Caki2 (cell line): Measurements from ENCODE around the gene NEURL4. TPM values are rescaled to one million over a fixed set of nuclear protein-coding genes. Genes with fewer than 3 reads are reported as not detected.
"Not testable (repeated sequence)": the region's sequence is repeated elsewhere in the genome, so short reads cannot be mapped to it uniquely, and the experiment has no call there.

Source experiments
- DNase-seq: peaks from one replicate; pipeline ENCODE4 v3.0.0-alpha.2; 2015; ENCODE audit warnings: low read depth
- in situ Hi-C: cut with HindIII; loops from 2 replicates; pipeline ENCODE4 v1.10.0; 2016; ENCODE audit warnings: low sequenced_read_pairs, low pct_unique_long_range_greater_than_20kb, mixed read lengths
- total RNA-seq: library from RNA; depleted of rRNA; stranded (reverse); fragments of >200 nt; shearing (Covaris generic); gene quantifications from 2 replicates; pipeline ENCODE4 v1.2.3, GENCODE V29; 2014; ENCODE audit warnings: low replicate concordance

Gene NEURL4
- total RNA-seq, 1 experiment from 2014 or later = 15.0 TPM

DNA sequence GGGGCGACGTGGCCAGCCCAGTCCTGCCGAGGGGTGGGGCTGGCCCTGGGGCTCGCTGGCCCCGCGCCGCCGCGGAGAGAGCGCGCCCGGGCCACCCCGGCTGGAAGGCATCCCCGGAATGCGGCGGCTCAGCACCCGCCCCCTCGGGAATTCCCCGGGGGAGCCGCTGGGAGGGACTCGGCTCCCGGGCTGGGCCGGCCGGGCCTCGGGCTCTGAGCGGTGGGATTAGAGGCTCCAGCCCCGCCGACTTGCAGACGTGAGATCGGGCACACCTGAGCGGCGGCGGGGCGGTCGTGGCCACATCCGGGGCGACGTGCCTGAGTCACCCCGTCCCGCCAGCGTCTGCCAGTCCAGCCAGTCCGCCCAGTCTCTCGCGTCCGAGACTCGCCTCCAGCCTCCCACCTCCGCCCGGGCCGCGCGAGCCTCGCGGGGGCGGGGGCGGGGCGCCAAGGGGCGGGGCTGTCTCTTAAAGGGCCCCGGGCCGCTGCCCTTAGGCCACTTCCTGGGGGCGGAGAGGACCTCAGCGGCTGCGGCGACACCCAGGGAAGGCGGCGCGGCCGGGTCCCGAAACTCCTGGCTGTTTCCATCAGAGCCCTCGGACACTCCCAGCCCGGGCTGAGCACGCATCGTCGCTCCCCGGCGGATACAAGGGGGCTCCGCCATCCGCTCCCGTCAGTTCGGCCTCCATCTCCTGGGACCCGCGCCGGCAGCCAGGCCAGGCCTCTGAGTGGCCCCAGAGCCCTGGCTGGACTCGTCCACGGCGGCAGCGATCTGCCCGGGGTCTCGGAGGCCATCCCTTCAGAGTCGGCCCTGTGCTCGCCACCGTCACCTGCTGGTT, 22.7 kb upstream of the NEURL4 start, which contains the start of gene KCTD11:
KCTD11 (plus strand) TSS at position 498 of the 838 bp plus-strand sequence.
- in situ Hi-C loops = no loop called here
- peak; percentile 96 for DNase-seq

DNA sequence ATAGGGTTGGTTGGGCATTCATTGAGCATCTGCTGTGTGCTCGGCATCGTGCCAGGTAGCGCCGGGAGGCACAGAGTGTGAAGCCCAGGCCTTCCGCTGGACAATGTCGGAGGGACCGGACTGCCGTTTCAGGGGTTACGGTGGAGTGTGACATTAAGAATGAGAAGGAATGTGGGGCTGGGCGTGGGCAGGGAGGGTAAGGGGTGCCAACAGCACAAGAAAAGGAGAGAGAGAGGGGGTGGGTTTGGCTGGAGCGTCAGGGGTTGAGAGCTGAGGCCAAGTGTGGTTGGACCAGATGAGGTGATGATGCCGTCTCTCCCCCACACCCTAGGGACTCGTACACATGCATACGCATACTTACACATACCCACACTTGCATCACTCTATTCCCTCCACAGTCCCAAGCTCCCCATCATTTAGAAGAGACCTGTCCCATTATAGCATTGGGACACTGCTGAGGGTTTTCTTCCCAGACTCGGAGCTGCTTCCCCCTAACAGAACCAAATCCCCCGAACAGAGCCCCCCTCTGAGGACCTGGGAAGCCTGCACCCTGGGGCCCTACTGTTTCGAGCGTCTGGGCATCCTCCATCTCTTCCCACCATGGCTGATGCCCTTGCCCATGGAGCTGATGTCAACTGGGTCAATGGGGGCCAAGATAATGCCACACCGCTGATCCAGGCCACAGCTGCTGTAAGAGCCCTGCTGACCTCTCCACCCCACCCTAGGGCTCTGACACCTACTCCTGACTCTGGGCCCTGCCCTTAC, 19.5 kb upstream of the NEURL4 start:
- DNase-seq = no peak
- in situ Hi-C loops = no loop called here

- DNase-seq = no peak
- in situ Hi-C loops = no loop called here
Observed at GRCh38 chr17:7347630-7348477, 18.7 kb upstream of the NEURL4 start.

GRCh38 chr17:7346761-7347614, 17.9 kb upstream of the NEURL4 start:
- no peak for DNase-seq
- in situ Hi-C loops = no loop called here

DNA sequence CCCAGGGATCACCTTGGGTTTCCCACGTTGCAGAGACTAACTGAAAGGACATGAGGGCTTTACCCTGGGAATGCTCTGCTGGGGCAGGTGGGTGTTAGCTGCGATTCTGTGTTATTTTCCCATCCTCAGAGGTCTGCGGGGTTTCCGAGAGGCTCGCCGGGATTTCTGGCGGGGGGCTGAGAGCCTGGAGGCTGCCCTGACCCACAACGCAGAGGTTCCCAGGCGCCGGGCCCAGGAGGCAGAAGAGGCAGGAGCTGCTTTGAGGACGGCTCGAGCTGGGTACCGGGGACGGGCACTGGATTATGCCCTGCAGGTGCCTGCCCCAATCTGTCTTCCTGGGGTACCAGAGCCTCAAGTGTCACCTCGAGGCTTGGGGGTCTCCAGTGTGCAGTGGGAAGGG, 14.1 kb upstream of the NEURL4 start:
- in situ Hi-C loops = no loop called here
- no peak for DNase-seq

DNA sequence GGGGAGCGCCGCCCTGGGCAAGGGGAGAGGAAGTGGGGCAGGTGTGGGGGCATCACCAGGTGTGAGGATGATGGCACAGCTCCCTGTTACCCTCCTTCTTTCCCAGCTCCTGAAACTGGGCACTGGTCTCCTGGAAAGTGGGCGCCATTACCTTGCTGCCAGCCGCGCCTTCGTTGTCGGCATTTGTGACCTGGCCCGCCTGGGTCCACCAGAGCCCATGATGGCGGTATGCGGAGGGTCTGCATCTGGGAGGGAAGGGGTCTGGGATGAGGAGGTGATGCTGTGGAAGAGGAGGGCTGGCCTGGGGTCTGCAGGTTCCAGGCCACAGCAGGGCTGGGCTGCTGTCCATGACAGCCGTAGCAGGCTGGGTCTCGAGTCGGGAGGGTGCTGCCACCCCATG, 12.7 kb upstream of the NEURL4 start:
- DNase-seq = no peak

DNA sequence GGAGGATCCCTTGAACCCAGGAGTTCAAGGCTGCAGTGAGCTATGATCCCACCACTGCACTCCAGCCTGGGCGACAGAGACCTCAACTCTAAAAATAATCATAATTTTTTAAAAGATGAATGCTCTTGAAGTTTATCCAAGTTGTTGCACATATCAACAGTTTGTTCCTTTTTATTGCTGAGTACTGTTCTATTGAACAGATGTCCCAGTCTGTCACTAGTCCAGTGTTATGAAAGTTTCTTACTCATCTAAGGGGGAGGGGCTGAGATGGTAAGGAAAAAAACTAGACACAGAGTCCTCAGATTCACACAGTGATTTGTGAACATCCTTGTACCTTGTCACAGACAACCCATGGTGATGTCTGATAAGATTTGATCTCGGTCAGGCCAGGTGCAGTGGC, 11.0 kb upstream of the NEURL4 start:
- no peak for DNase-seq
- in situ Hi-C loops = no loop called here

More for the DNA sequence above, 12.7 kb upstream of the NEURL4 start:
- in situ Hi-C loops = no loop called here

DNA sequence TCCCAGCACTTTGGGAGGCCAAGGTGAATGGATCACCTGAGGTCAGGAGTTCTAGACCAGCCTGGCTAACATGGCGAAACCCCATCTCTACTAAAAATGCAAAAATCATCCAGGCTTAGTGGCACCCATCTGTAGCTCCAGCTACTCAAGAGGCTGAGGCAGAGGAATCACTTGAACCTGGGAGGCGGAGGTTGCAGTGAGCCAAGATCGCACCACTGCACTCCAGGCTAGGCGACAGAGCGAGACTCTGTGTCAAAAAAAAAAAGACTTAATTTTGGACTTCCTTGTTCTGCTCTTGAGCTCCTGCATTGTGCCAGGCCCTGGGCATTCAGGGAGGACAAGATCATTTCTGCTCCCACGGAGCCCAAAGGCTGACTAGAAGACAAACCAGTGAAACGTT, 8.5 kb upstream of the NEURL4 start:
- DNase-seq, in situ Hi-C loops: not testable (repeated sequence)

GRCh38 chr17:7336240-7337175, 7.4 kb upstream of the NEURL4 start, which contains the start of gene ACAP1:
Gene ACAP1, plus strand, starts transcription at chr17:7336529. Its CDS starts 206 bp downstream, at chr17:7336735.
- DNase-seq = no peak
- in situ Hi-C loops = no loop called here

DNA sequence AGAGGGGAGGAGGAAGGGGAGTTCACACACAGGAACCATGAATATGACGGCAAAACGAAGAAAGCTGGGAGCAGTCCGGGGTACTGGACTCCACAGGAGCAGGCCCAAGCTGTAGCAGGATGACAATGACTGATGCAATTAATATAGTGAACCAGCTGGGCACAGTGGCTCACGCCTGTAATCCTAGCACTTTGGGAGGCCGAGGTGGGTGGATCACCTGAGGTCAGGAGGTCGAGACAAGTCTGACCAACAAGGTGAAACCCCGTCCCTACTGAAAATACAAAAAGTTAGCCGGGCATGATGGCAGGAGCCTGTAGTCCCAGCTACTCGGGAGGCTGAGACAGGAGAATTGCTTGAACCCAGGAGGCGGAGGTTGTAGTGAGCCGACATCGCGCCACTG, 6.6 kb upstream of the NEURL4 start:
- in situ Hi-C loops, DNase-seq: not testable (repeated sequence)

DNA sequence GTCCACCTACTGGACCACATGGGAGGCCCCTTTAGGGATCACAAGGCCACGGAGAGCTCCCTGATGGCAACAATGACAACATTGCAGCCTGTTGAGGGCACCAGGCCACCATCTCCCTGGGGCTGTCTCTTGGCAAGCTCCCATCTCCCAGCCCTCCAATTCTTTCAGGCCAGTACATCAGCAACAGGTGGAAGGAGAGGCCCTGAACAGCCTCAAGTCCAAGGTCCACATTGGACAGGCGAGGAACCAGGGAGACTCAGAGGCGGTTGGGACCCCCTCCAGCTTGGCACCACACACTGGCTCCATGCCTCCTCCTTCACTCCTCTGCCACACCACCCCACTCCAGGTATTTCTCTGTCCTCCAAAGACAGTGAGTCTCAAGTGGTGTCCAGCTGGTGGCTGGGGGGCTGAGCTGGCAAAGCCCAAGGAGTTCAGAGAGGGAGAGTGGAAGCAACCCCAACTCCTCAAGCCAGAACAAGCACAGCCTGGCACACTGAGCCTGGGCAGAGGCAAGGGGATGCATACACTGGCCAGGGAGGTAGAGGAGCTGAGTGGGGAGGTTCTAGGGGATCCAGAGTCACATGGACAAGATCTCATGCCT, 5.9 kb upstream of the NEURL4 start:
- no peak for DNase-seq
- in situ Hi-C loops = no loop called here

DNA sequence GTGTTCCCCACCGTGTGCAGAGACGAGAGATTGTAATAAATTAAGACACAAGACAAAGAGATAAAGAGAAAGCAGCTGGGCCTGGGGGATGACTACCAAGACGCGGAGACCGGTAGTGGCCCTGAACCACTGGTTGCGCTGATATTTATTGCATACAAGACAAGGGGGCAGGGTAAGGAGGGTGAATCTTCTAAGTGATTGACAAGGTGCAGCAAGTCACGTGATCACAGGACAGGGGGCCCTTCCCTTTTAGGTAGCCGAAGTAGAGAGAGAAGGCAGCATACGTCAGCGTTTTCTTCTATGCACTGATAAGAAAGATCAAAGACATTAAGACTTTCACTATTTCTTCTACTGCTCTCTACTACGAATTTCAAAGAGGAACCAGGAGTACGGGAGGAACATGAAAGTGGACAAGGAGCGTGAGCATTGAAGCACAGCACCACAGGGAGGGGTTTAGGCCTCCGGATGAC, 3.5 kb upstream of the NEURL4 start:
- DNase-seq, in situ Hi-C loops: not testable (repeated sequence)

GRCh38 chr17:7332111-7332510, 3.0 kb upstream of the NEURL4 start:
- in situ Hi-C loops = no loop called here
- no peak for DNase-seq

DNA sequence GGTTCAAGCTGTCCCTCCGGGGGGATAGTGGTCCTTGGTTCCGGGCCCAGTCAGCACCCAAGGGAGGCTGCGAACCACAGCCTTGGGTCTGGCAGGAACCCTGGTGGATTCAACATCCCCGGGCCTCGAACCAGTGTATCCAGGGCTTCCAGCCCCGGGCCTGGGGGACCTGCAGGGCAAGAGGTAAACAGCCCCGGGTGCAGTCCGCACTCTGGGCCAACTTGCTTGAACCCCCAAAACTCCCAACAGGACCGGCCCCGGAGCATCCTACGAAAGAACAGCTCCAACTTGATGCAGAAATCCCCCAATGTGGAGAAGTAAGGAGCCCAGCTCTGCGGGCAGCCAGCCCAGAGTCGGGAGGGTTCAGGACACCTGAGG, 1.5 kb upstream of the NEURL4 start:
- in situ Hi-C loops = no loop called here
- DNase-seq = no peak

GRCh38 chr17:7329997-7330637, 982 bp upstream of the NEURL4 start:
- in situ Hi-C loops = no loop called here
- no peak for DNase-seq
